IPS DF 19.7 (cell line): ENCODE measurements around the gene KCTD4.
"Not testable (repeated sequence)": the region's sequence is repeated elsewhere in the genome, so short reads cannot be mapped to it uniquely, and the experiment has no call there.

ENCODE experiments used
- DNase-seq: peaks from one replicate; pipeline ENCODE4 v3.0.0-alpha.2; 2013; ENCODE audit warnings: low read depth, low spot score

Gene KCTD4

DNA sequence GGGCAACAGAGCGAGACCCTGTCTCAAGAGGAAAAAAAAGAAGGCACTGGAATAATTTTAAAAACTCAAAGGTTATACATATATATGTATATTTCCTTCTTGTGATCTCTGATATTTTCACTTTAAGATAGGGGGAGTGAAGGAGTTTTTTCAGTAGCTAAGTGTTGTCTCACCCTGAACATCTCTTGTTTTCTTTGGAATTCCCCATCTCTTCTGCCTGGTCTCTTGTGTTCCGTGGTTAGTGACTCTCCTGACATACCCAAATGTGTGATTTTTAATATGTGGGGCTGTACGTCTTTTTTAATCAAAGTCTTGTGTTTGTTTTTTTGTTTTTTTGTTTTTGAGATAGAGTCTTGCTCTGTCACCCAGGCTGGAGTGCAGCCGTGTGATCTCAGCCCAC is 15.3 kb upstream of the KCTD4 start:
- no peak for DNase-seq

DNA sequence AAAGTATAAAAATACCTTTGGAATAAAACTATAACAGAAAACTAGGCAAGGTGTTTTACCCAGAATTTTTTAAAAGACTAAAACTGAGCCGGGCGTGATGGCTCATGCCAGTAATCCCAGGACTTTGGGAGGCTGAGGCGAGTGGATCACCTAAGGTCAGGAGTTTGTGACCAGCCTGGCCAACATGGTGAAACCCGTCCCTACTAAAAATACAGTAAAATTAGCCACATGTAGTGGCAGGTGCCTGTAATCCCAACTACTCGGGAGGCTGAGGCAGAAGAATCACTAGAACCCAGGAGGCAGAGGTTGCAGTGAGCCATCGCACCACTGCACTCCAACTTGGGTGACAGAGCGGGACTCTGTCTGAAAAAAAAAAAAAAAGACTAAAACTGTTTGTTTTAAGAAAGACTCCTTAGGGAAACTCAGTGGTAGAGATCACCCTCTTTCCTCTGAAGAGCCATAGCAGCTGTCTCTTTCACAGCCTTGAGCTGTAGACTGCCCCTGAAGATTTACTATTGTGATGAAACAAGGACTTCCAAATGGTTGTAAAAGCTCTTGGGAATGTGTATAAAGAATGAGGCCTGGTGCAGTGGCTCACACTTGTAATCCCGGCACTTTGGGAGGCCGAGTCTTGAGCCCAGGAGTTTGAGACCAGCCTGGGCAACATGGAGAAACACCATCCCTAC is 14.7 kb upstream of the KCTD4 start:
- no peak for DNase-seq

DNA sequence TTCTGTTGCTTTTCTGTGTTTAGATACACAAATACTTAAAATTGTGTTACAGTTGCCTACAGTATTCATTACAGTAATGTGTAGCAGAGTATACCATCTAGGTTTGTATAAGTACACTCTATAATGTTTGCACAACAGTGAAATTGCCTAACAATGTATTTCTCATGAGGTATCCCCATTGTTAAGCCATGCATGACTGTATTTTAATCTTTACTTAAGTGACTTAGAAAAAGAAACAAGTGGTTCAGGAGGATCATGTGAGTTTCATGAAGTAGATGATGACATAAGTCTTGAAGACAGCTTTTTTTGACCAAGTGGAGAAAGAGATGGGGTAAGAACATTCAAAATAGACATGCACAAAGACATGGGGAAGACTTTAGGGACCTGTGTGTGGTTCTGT is 8.4 kb upstream of the KCTD4 start:
- DNase-seq, result no peak

- DNase-seq, result no peak
Observed at GRCh38 chr13:45208132-45208531, 7.3 kb upstream of the KCTD4 start.

DNA sequence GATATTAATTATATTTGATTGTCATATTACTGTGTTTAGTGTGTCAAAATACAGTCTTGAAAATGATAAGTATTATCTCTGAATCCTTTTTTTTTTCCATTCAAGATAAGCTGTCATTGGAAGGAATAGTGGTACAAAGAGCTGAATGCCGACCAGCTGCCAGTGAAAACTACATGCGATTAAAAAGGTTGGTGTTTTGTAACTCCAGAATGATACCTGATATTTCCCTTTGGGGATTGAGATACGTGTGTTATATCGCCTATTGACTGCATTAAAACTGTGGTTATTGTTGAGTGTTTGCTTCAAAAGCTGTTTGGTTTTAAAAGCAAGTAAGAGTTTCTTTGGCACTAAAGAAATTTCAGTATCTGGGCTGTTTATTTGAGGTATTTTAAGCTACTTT is 6.5 kb upstream of the KCTD4 start:
- no peak for DNase-seq

GRCh38 chr13:45206340-45206739 is 5.5 kb upstream of the KCTD4 start:
- DNase-seq, result no peak

DNA sequence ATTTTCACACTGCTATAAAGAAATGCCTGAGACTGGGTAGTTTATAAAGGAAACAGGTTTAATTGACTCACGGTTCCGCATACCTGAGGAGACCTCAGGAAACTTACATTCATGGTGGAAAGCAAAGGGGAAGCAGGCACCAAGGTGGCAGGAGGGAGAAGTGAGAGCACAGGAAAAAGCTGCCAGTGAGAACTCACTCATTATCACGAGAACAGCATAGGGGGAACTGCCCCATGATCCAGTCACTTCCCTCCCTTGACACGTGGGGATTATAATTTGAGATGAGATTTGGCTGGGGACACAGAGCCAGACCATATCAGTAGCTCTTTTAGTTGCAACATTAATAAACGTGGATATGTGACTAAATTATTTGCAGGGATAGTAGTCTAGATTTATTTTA is 4.3 kb upstream of the KCTD4 start:
- DNase-seq, result no peak

DNA sequence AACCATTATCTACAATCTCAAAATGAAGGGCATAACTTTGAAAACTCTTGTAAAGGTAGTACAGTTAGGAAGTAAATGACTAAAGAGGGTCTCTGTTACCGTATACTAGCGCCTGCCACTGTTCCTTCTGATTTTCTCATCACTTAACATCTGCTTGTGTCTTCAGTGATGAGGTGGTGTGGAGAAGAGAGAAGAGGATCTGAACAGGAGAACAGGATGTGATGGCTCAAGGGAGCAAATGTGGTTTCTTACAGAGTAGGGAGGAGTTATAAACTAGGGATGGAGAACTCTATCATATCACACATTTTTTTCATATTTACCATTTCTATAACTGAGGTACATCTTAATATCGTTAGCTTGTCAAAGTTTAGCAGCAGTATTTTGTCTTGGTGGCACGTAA is 1.1 kb downstream of the KCTD4 start:
- DNase-seq, result no peak

GRCh38 chr13:45198924-45199323 is 1.9 kb downstream of the KCTD4 start:
- no peak for DNase-seq

DNA sequence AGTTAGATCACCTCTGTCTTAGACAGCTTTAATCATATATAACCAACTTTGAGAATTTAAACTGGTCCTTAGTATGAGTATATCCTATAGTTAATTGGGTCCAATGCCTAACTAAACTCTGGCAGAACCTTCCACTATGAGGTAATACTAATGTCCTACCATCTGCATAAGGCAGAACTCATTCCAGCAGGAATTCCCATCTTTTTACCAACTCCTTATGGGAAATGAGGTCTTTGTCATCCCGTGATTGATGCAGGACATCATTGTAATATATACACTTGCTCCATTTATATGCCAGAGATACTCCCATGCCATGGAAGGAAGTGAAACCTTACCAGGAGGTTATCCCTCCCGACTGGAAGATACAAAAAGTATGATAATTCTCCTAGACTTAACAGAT is 2.8 kb downstream of the KCTD4 start:
- no peak for DNase-seq

- no peak for DNase-seq
Observed at GRCh38 chr13:45196622-45197021, 4.2 kb downstream of the KCTD4 start.

GRCh38 chr13:45196096-45196495 is 4.7 kb downstream of the KCTD4 start:
- DNase-seq, result no peak

GRCh38 chr13:45195421-45195820 is 5.4 kb downstream of the KCTD4 start:
- no peak for DNase-seq

DNA sequence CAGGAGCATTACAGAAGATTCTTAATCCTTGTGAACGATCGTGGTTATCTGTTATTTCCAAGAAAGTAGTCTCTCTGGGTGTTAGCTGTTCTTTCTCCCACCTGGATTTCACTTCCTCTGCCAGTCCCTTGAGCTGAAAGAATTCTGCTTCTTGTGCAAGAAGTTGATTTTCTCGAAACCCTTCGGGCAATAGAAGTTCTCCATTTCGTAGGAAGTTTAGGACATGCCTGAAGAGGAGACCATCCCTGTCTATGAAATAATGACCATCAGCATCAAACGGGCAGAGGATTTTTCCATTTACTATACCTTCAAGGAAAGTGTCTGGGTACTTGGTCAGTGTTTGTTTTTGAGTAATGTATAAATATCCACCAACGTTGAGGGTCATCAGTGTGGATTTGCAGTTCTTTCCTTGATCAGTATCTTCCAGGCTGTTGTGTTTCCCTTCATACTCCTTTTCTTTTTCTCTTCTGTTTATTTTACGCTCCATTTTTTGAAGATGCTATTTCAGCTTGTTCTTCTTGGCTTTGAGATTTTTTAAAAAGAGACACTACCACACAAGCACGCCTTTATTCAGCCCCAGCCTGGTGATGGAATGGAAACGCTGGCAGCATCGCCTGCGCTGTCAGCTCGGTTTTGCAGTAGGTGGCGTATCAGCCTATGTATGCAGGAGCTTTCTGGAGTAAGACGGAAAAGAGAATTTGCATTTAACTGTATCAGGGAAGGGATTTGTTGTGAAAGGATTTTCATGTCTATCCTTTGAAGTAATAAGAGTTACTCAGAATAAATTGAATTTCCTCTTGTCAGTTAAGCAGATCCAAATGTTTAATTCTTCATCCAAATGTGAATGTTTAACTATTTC is 6.5 kb downstream of the KCTD4 start:
- DNase-seq, result no peak

DNA sequence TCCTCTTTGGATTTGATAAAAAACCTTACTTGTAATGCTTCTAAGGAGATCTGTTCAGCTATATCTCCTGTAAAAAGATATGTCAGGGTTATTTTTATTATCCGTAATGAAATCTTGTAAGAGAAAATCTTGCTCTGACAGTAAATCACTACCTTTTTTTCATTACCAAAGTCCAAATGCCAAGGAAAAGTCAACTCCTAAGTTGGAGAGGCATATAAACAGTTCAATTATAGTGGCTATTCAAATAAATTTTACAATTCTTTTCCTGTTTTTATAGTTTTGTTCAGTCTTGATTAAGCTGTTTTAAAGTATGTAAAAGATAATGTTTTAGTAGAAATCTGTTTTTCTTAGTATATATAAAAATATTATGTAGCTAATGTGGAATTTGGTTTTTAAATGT is 9.0 kb downstream of the KCTD4 start:
- no peak for DNase-seq

- not testable (repeated sequence) for DNase-seq
Observed at GRCh38 chr13:45189511-45189910, 11.3 kb downstream of the KCTD4 start.

DNA sequence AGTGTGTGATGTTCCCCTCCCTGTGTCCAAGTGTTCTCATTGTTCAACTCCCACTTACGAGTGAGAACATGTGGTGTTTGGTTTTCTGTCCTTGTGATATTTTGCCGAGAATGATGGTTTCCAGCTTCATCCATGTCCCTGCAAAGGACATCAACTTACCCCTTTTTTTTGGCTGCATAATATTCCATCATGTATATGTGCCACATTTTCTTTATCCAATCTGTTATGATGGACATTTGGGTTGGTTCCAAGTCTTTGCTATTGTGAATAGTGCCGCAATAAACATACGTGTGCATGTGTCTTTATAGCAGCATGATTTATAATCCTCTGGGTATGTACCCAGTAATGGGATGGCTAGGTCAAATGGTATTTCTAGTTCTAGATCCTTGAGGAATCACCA is 11.8 kb downstream of the KCTD4 start:
- DNase-seq, result not testable (repeated sequence)

GRCh38 chr13:45185286-45185685 is 15.6 kb downstream of the KCTD4 start:
- no peak for DNase-seq

- DNase-seq, result no peak
Observed at GRCh38 chr13:45184693-45185092, 16.2 kb downstream of the KCTD4 start.

DNA sequence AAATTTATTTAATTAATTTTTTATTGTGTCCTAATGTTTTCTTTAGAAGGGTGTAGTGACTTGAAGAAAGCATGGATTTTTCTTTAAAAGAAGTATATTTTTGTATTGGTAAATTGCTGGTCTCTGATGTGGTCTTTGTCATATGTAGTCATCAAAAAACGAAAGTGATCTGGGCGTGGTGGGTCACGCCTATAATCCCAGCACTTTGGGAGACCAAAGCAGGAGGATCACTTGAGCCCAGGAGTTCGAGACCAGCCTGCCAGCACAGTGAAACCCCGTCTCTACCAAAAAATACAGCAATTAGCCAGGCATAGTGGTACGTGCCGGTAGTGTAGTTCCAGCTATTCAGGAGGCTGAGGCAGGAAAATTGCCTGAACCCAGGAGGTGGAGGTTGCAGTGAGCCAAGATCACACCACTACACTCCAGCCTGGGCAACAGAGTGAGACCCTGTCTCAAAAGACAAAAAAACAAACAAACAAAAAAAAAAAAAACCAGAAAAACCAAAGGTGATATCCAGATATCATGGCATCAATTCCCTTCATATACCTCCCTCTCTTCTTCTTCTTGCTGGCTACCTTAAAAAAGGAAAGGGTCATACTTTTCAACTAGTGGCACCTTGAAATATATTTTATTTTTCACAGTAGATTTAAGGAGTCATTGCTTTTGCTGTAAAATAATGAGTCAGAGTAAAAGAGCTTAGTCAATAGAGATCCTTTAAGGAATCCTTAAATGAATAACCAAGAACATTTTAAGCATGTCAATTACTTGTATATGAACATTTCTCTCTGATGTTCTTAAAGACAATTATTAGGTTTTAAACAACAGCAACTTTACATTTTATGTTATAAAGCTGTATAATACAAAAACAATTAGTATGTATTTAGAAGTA is 19.9 kb downstream of the KCTD4 start:
- DNase-seq, result no peak

- DNase-seq, result no peak
Observed at GRCh38 chr13:45180303-45180702, 20.5 kb downstream of the KCTD4 start.

- no peak for DNase-seq
Observed at GRCh38 chr13:45179428-45179827, 21.4 kb downstream of the KCTD4 start.
